H1 (cell line): Measurements from ENCODE around the gene UBR3. TPM values are rescaled to one million over a fixed set of nuclear protein-coding genes. Genes with fewer than 3 reads are reported as not detected.

ENCODE experiments used
- CTCF ChIA-PET: fragments of 300-600 bp; sonication (Branson Sonifier 250); formaldehyde crosslinking; loops from one replicate; lab custom pipeline; 2021; ENCODE audit not compliant: partially characterized antibody; lab: Charles Lee
- POLR2A ChIA-PET: fragments of 300-600 bp; sonication (Branson Sonifier 250); formaldehyde crosslinking; loops from one replicate; lab custom pipeline; 2021; ENCODE audit warnings: inconsistent platforms; ENCODE audit not compliant: partially characterized antibody; lab: Charles Lee
- DNase-seq, 2 experiments: peaks; one replicate each; pipeline versions ENCODE4 v3.0.0 to v3.0.0-alpha.2; 2010 to 2022; ENCODE audit warnings: low spot score in 2 of 2, low read depth in 1 of 2, mixed read lengths in 1 of 2
- FAIRE-seq: peaks from 2 replicates; lab custom pipeline; 2011; peaks lifted over from hg19 to GRCh38; lab: Jason Lieb, UNC
- H2AFZ ChIP-seq: 2 replicates; pipeline ENCODE4 v1.8.1; 2012; ENCODE audit warnings: low read length, inconsistent platforms
- H2AK5ac ChIP-seq: 2 replicates; pipeline ENCODE4 v1.6.1; 2013; ENCODE audit warnings: low read depth, low read length
- H2BK120ac ChIP-seq: replicated peaks from 2 replicates; pipeline ENCODE3; 2013; ENCODE audit warnings: low read depth, low read length, inconsistent platforms
- H2BK12ac ChIP-seq: 2 replicates; pipeline ENCODE4 v1.6.1; 2013; ENCODE audit warnings: low read depth, low read length
- H2BK15ac ChIP-seq: 2 replicates; pipeline ENCODE4 v1.6.1; 2013; ENCODE audit warnings: low read length
- H2BK20ac ChIP-seq: 2 replicates; pipeline ENCODE4 v1.6.1; 2013; ENCODE audit warnings: low read length
- H2BK5ac ChIP-seq: 2 replicates; pipeline ENCODE4 v1.6.1; 2013; ENCODE audit warnings: low read depth, low read length
- H3K14ac ChIP-seq: 2 replicates; pipeline ENCODE4 v1.6.1; 2013; ENCODE audit warnings: inconsistent platforms; ENCODE audit not compliant: insufficient read length
- H3K18ac ChIP-seq: 2 replicates; pipeline ENCODE4 v1.6.1; 2013; ENCODE audit warnings: low read length; ENCODE audit errors: extremely low read depth
- H3K23ac ChIP-seq: 2 replicates; pipeline ENCODE4 v1.6.1; 2013; ENCODE audit warnings: inconsistent platforms; ENCODE audit not compliant: insufficient read length
- H3K23me2 ChIP-seq: 2 replicates; pipeline ENCODE4 v1.6.1; 2013; ENCODE audit warnings: low read depth, low read length
- H3K27ac ChIP-seq: 2 replicates; pipeline ENCODE4 v1.6.1; 2011; ENCODE audit warnings: low read depth, low read length, inconsistent platforms
- H3K27me3 ChIP-seq, 4 experiments: replicated peaks in 1 of 4; 1 replicate in 1 of 4; 2 replicates in 3 of 4; pipeline versions ENCODE4 v1.6.1 to v1.8.1; 2011 to 2013; ENCODE audit warnings: low read length in 3 of 4, mild to moderate bottlenecking in 3 of 4, inconsistent platforms in 2 of 4, mixed read lengths in 2 of 4, moderate library complexity in 1 of 4; ENCODE audit not compliant: control insufficient read depth in 3 of 4, insufficient read depth in 3 of 4; ENCODE audit errors: extremely low read depth in 1 of 4
- H3K36me3 ChIP-seq, 4 experiments: 2 replicates each; pipeline versions ENCODE4 v1.6.1 to v1.8.1; 2011 to 2013; ENCODE audit warnings: mild to moderate bottlenecking in 4 of 4, low read length in 3 of 4, moderate library complexity in 2 of 4, control low read depth in 1 of 4, inconsistent platforms in 1 of 4; ENCODE audit not compliant: insufficient read depth in 4 of 4, control insufficient read depth in 2 of 4
- H3K4ac ChIP-seq: replicated peaks from 2 replicates; pipeline ENCODE3; 2013; ENCODE audit warnings: low read length, low read depth, mixed read lengths, inconsistent platforms; ENCODE audit not compliant: insufficient read length
- H3K4me1 ChIP-seq, 4 experiments: replicated peaks in 1 of 4; 1 replicate in 1 of 4; 2 replicates in 3 of 4; pipeline versions ENCODE4 v1.6.1 to v1.8.1; 2011 to 2013; ENCODE audit warnings: low read length in 3 of 4, inconsistent platforms in 2 of 4, mixed read lengths in 1 of 4; ENCODE audit not compliant: insufficient read depth in 4 of 4, control insufficient read depth in 3 of 4
- H3K4me2 ChIP-seq, 2 experiments: 2 replicates each; pipeline versions ENCODE4 v1.6.1 to v1.8.1; 2011 to 2013; ENCODE audit warnings: low read depth in 2 of 2, low read length in 2 of 2, control low read depth in 1 of 2, inconsistent platforms in 1 of 2, mild to moderate bottlenecking in 1 of 2; ENCODE audit not compliant: insufficient read depth in 1 of 2
- H3K4me3 ChIP-seq, 4 experiments: fragments of 200-600, 300-600 bp in 1 of 4; sonication (generic), shearing (Covaris generic), sonication (Bioruptor Twin) in 1 of 4; 2 replicates each; pipeline versions ENCODE4 v1.5.1 to v1.8.1; 2011 to 2016; ENCODE audit warnings: low read length in 4 of 4, low read depth in 3 of 4, control low read depth in 2 of 4, inconsistent platforms in 2 of 4, mild to moderate bottlenecking in 2 of 4, mixed read lengths in 1 of 4, moderate library complexity in 1 of 4; ENCODE audit not compliant: insufficient read depth in 2 of 4; ENCODE audit errors: extremely low read depth in 1 of 4
- H3K56ac ChIP-seq: replicated peaks from 2 replicates; pipeline ENCODE3; 2013; ENCODE audit warnings: low read depth, mild to moderate bottlenecking, mixed read lengths, low read length, inconsistent platforms; ENCODE audit not compliant: insufficient read length
- H3K79me1 ChIP-seq: 2 replicates; pipeline ENCODE4 v1.6.1; 2013; ENCODE audit warnings: low read depth, low read length, control low read depth
- H3K79me2 ChIP-seq, 2 experiments: 2 replicates each; pipeline versions ENCODE4 v1.6.1 to v1.8.1; 2012 to 2013; ENCODE audit warnings: low read length in 2 of 2, mild to moderate bottlenecking in 2 of 2, inconsistent platforms in 1 of 2; ENCODE audit not compliant: insufficient read depth in 2 of 2, control insufficient read depth in 1 of 2
- H3K9ac ChIP-seq, 4 experiments: replicated peaks in 1 of 4; 1 replicate in 1 of 4; 2 replicates in 3 of 4; pipeline versions ENCODE4 v1.6.1 to v1.8.1; 2011 to 2013; ENCODE audit warnings: low read depth in 3 of 4, low read length in 3 of 4, control low read depth in 2 of 4, mild to moderate bottlenecking in 2 of 4, moderate library complexity in 2 of 4, inconsistent platforms in 1 of 4; ENCODE audit errors: extremely low read depth in 1 of 4
- H3K9me3 ChIP-seq, 2 experiments: 2 replicates each; pipeline versions ENCODE4 v1.6.1 to v1.8.1; 2012 to 2013; ENCODE audit warnings: mild to moderate bottlenecking in 2 of 2, moderate library complexity in 2 of 2, control low read depth in 1 of 2, inconsistent platforms in 1 of 2, low read depth in 1 of 2, low read length in 1 of 2, mixed read lengths in 1 of 2; ENCODE audit not compliant: insufficient read depth in 2 of 2
- H4K20me1 ChIP-seq, 2 experiments: replicated peaks in 1 of 2; 2 replicates each; pipeline versions ENCODE3 to v1.8.1; 2011 to 2013; ENCODE audit warnings: inconsistent platforms in 2 of 2, low read length in 2 of 2, mild to moderate bottlenecking in 1 of 2; ENCODE audit not compliant: insufficient read depth in 2 of 2, control insufficient read depth in 1 of 2
- H4K5ac ChIP-seq: 2 replicates; pipeline ENCODE4 v1.6.1; 2013; ENCODE audit warnings: low read length, low read depth, mixed read lengths, inconsistent platforms; ENCODE audit not compliant: insufficient read length
- H4K8ac ChIP-seq: 2 replicates; pipeline ENCODE4 v1.8.0; 2013; ENCODE audit warnings: mild to moderate bottlenecking, moderate library complexity, low read length, inconsistent platforms; ENCODE audit not compliant: insufficient read depth; ENCODE audit errors: extremely low read depth
- H4K91ac ChIP-seq: replicated peaks from 2 replicates; pipeline ENCODE3; 2013; ENCODE audit warnings: low read length, mixed read lengths, inconsistent platforms; ENCODE audit not compliant: insufficient read length
- BCL11A ChIP-seq, 2 experiments: IDR thresholded peaks; one replicate each; pipeline ENCODE4 v1.6.1; 2011; ENCODE audit warnings: low read depth in 2 of 2, low read length in 2 of 2, mild to moderate bottlenecking in 2 of 2
- CEBPB ChIP-seq: IDR thresholded peaks from 2 replicates; pipeline ENCODE4 v1.6.1; 2012; ENCODE audit warnings: low read depth, low read length
- SAP30 ChIP-seq: fragments of 300-600 bp; sonication (generic); IDR thresholded peaks from 2 replicates; pipeline ENCODE4 v1.7.1; 2012; ENCODE audit warnings: low read length, moderate library complexity, mild to moderate bottlenecking, inconsistent platforms; ENCODE audit not compliant: insufficient read depth, insufficient replicate concordance
- TAF7 ChIP-seq: optimal IDR thresholded peaks from 2 replicates; pipeline ENCODE3; 2011; ENCODE audit warnings: low read depth, mild to moderate bottlenecking, inconsistent platforms, low read length, moderate library complexity, borderline replicate concordance
- TEAD4 ChIP-seq: IDR thresholded peaks from 2 replicates; pipeline ENCODE4 v1.6.1; 2012; ENCODE audit warnings: low read depth, low read length, inconsistent platforms, mixed read lengths
- WGBS, 2 experiments: shearing (Covaris generic) in 1 of 2; methylation state at CpG; one replicate each; pipeline versions ENCODE4 v1.1.6 to v1.1.7; 2013 to 2015; ENCODE audit warnings: low lambda C conversion rate in 2 of 2, mixed read lengths in 2 of 2, inconsistent platforms in 1 of 2, low coverage in 1 of 2, missing lambda C conversion rate in 1 of 2; ENCODE audit not compliant: insufficient replicate concordance in 2 of 2, insufficient coverage in 1 of 2, insufficient read length in 1 of 2; ENCODE audit errors: extremely low coverage in 1 of 2, missing lambda C conversion rate in 1 of 2; 5-methylcytosine and 5-hydroxymethylcytosine counted together
- polyA plus RNA-seq, 7 experiments: library from polyadenylated mRNA; depleted of rRNA in 3 of 7; stranded (reverse) in 5 of 7; unstranded in 2 of 7; fragments of >200 nt in 5 of 7; fragments of 200-250 nt in 2 of 7; gene quantifications; 1 replicate in 5 of 7; 2 replicates in 1 of 7; 4 replicates in 1 of 7; pipeline versions ENCODE4 v1.2.1 to v1.2.3, GENCODE V29; 2011 to 2013; ENCODE audit warnings: missing spikeins in 2 of 7, mixed read lengths in 2 of 7
- total RNA-seq: library from RNA; stranded (reverse); fragmentation: NEBNext Ultra II Directional; extraction: Animal tissue kit (Norgen Biotek cat#: 25700); gene quantifications from 2 replicates; pipeline ENCODE4 v1.2.1, GENCODE V29; 2021

UBR3 gene
- total and polyA plus RNA-seq, 2 of the 8 experiments (the other 6 are each of a cell fraction or from before 2014, with no cell fraction given) = 3.7 to 17.7 TPM

DNA sequence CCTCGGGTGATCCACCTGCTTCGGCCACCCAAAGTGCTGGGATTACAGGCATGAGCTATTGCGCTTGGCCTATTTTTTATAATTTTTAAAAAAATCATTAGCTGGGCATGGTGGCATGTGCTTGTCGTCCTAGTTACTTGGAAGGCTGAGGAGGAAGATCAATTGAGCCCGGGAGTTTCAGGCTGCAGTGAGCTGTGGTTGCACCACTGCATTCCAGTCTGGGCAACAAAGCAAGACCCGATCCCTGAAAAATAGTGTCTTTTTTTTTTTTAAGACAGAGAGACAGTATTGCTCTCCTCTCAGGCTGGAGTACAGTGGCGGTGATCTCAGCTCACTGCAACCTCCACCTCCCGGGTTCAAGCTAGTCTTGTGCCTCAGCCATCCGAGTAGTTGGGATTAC, 23.8 kb upstream of the UBR3 start:
- Histone ChIP-seq H4K5ac (no peak overlapping the region), H3K79me2 (peaks cover 9 to 54% of the 10 kb centered on the region in 2 experiments), H3K23ac (no peak overlapping the region), H3K9ac (no peak overlapping the region), H3K9me3 (no peaks in the 10 kb centered on the region), H4K8ac (no peak overlapping the region; the same call in 1 of the 2 replicates), H2BK120ac (no peak overlapping the region), H3K4me3 (no peak overlapping the region), H3K14ac (no peak overlapping the region), H3K27ac (no peak overlapping the region), H3K4ac (no peak overlapping the region)
- POLR2A ChIA-PET = interaction anchor here (0.7 to 1.7 kb wide), 4 partner anchors 9 to 21 kb away, joined by 3 to 6 read pairs (median 3); partner anchors contain the start of gene METTL5
- no peak for DNase-seq
- TF ChIP-seq SAP30 = no peak
- TF ChIP-seq TAF7 = no peak
- TF ChIP-seq CEBPB = no peak
- TF ChIP-seq BCL11A (IDR thresholded peaks at IDR 0.05; ENCODE audit: low read depth in 2 of 2, low read length in 2 of 2) = no peak
- TF ChIP-seq TEAD4 = no peak
- TF ChIP-seq, all 59 proteins: peak for 0
- no peak for FAIRE-seq
- H2AK5ac ChIP-seq = no peak overlapping the region
- no peaks in the 10 kb centered on the region; a peak in 1 of 7 replicates for H3K4me1 ChIP-seq
- no peak overlapping the region for H3K56ac ChIP-seq
- H2BK12ac ChIP-seq = no peak overlapping the region
- H2AFZ ChIP-seq = no peak overlapping the region
- H3K79me1 ChIP-seq = no peaks in the 10 kb centered on the region
- H3K36me3 ChIP-seq = peaks cover 5 to 71% (median 31%) of the 10 kb centered on the region in 4 experiments
- no peak overlapping the region for H3K4me2 ChIP-seq
- CTCF ChIA-PET = no interaction called here
- no peak overlapping the region for H2BK20ac ChIP-seq
- no peak overlapping the region for H4K91ac ChIP-seq
- no peak overlapping the region for H3K18ac ChIP-seq
- peaks cover 0 to 2% of the 10 kb centered on the region in 2 experiments for H4K20me1 ChIP-seq
- no peak overlapping the region for H2BK15ac ChIP-seq
- peaks cover 5% of the 10 kb centered on the region; the same call in 1 of the 2 replicates for H3K23me2 ChIP-seq
- WGBS, 2 experiments = 95% methylated on average over 9 of the region's 9 CpGs; no CpG with 5 or more reads in 1 of the 2 experiments
- peaks cover 0 to 2% (median 0%) of the 10 kb centered on the region in 4 experiments; a peak in 1 of 7 replicates for H3K27me3 ChIP-seq
- no peak overlapping the region for H2BK5ac ChIP-seq
